ENCODE results near the gene SLC22A23. TPM values are rescaled to one million over a fixed set of nuclear protein-coding genes. Genes with fewer than 3 reads are reported as not detected.

SLC22A23 gene
- total RNA-seq, 1 experiment from 2014 or later = 6.8 TPM

GRCh38 chr6:3425574-3425973 is 31.3 kb downstream of the SLC22A23 start:
- no peak overlapping the region for H3K23ac ChIP-seq (ENCODE audit: insufficient read length, low read depth, low read length)
- no peak overlapping the region for H3T11ph ChIP-seq (ENCODE audit: low read length)
- peaks cover 0 to 10% (median 2%) of the 10 kb centered on the region in 3 experiments; a peak in 3 of 7 replicates for H3K36me3 Mint-ChIP-seq (ENCODE audit: insufficient read depth in 1 of 3, low read depth in 3 of 3)
- no peak overlapping the region for H2AK5ac ChIP-seq (ENCODE audit: insufficient read length, low read length)
- peaks cover 58 to 61% of the 10 kb centered on the region in 2 experiments for H3K4me1 Mint-ChIP-seq
- H3K27me3 ChIP-seq (ENCODE audit: insufficient read depth, low read length) = no peaks in the 10 kb centered on the region
- no peak overlapping the region for H3K9ac ChIP-seq (ENCODE audit: extremely low read depth, insufficient read length, low read length)
- H3K4me2 ChIP-seq (ENCODE audit: insufficient read depth, insufficient read length, low read length) = no peak overlapping the region
- no peak overlapping the region for H3K4ac ChIP-seq (ENCODE audit: low read depth, low read length)
- no peak overlapping the region for H2BK5ac ChIP-seq (ENCODE audit: insufficient read length, low read length)
- H3K9me3 Mint-ChIP-seq = no peaks in the 10 kb centered on the region; a peak in 1 of 5 replicates
- no peak overlapping the region for H3K56ac ChIP-seq (ENCODE audit: insufficient read length, low read depth, low read length)
- no peak overlapping the region for H4K91ac ChIP-seq (ENCODE audit: insufficient read length, low read depth, low read length)
- H3K18ac ChIP-seq (ENCODE audit: insufficient read length, low read depth, low read length) = no peak overlapping the region
- no peak overlapping the region for H2BK120ac ChIP-seq (ENCODE audit: low read depth, low read length, poor library complexity, severe bottlenecking)
- H3K14ac ChIP-seq (ENCODE audit: insufficient read depth, low read length) = no peak overlapping the region
- H4K20me1 ChIP-seq (ENCODE audit: control insufficient read depth, insufficient read depth, insufficient read length) = no peaks in the 10 kb centered on the region
- no peak overlapping the region for H4K5ac ChIP-seq (ENCODE audit: insufficient read length, low read depth, low read length)
- H2BK15ac ChIP-seq (ENCODE audit: low read depth, low read length) = no peak overlapping the region
- no peak overlapping the region for H3K27ac ChIP-seq (ENCODE audit: insufficient read length, low read depth, low read length)
- H3K79me2 ChIP-seq (ENCODE audit: insufficient read depth, low read length) = peaks cover 8% of the 10 kb centered on the region; the same call in 1 of the 2 replicates
- no peaks in the 10 kb centered on the region for H3K79me1 ChIP-seq (ENCODE audit: insufficient read depth, low read depth, low read length, poor library complexity, severe bottlenecking)
- peaks cover 21% of the 10 kb centered on the region; the same call in 1 of the 2 replicates for H3K4me1 ChIP-seq (ENCODE audit: insufficient read depth, low read length)
- no peak for TF ChIP-seq CTCF (conservative IDR thresholded peaks at IDR 0.05)
- H3K9me3 ChIP-seq (ENCODE audit: control insufficient read depth, low read depth, low read length) = no peaks in the 10 kb centered on the region
- H2BK12ac ChIP-seq (ENCODE audit: insufficient read length, low read depth, low read length) = no peak overlapping the region
- no peak overlapping the region for H2AFZ ChIP-seq (ENCODE audit: low read length)
- no peak for DNase-seq
- no peak overlapping the region for H2BK20ac ChIP-seq (ENCODE audit: low read depth, low read length, poor library complexity, severe bottlenecking)
- no peak overlapping the region; a peak in 1 of 7 replicates for H3K27ac Mint-ChIP-seq
- H3K4me3 Mint-ChIP-seq = no peak overlapping the region
- no peaks in the 10 kb centered on the region; the same call in 1 of the 2 replicates for H3K27me3 Mint-ChIP-seq (ENCODE audit: low read depth)
- H4K8ac ChIP-seq (replicated peaks; ENCODE audit: insufficient read length, low read depth, low read length) = no peak overlapping the region
- no CpG with 5 or more reads among the region's 2 CpGs for whole genome bisulfite sequencing (ENCODE audit: extremely low coverage, insufficient read length, low lambda C conversion rate)
- H3K23me2 ChIP-seq (ENCODE audit: insufficient read length, low read depth, low read length, poor library complexity, severe bottlenecking) = no peaks in the 10 kb centered on the region
